VCaP (cell line): ENCODE results near the gene SERPINB8.
A peak's percentile ranks its signal among the peaks of the same experiment; 100 is the strongest.

Experiments used
- H3K27ac ChIP-seq: fragments of 450-650 bp; 2 replicates; pipeline ENCODE4 v1.5.1; 2017
- TF ChIP-seq, protein P1 (sequence below): fragments of 450-650 bp; conservative IDR thresholded peaks from 2 replicates; pipeline ENCODE4 v1.5.1; 2017; ENCODE audit warnings: mild to moderate bottlenecking, moderate library complexity

SERPINB8 gene

GRCh38 chr18:63994783-63995399 is 25.0 kb downstream of the SERPINB8 start:
- no peak overlapping the region for H3K27ac ChIP-seq
- TF ChIP-seq, protein P1, sequence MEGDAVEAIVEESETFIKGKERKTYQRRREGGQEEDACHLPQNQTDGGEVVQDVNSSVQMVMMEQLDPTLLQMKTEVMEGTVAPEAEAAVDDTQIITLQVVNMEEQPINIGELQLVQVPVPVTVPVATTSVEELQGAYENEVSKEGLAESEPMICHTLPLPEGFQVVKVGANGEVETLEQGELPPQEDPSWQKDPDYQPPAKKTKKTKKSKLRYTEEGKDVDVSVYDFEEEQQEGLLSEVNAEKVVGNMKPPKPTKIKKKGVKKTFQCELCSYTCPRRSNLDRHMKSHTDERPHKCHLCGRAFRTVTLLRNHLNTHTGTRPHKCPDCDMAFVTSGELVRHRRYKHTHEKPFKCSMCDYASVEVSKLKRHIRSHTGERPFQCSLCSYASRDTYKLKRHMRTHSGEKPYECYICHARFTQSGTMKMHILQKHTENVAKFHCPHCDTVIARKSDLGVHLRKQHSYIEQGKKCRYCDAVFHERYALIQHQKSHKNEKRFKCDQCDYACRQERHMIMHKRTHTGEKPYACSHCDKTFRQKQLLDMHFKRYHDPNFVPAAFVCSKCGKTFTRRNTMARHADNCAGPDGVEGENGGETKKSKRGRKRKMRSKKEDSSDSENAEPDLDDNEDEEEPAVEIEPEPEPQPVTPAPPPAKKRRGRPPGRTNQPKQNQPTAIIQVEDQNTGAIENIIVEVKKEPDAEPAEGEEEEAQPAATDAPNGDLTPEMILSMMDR = peak; percentile 90

GRCh38 chr18:63997041-63997440 is 27.2 kb downstream of the SERPINB8 start:
- TF ChIP-seq, protein P1 = no peak
- no peak overlapping the region for H3K27ac ChIP-seq

- no peak overlapping the region for H3K27ac ChIP-seq
- TF ChIP-seq, protein P1 = no peak
Observed at GRCh38 chr18:63997606-63998005, 27.7 kb downstream of the SERPINB8 start.

DNA sequence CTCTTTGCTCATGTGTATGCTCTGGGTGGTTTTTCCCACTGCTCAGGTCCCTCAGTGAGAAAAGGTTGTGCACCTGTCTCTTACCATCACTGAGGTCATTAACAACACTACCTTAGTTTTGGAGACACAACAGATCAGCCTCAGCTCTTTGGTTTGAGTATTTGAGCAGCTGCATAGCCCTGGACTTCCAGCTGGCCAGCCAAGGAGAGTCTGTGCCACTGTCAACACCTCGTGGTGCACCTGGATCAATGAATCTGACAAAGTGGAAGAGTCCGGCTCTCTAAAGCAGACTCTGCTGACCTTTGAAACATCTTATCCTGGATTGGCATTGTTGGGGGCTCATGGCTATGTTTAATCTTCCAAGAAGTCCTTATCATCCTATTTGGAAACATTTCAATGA is 30.0 kb downstream of the SERPINB8 start:
- no peak overlapping the region for H3K27ac ChIP-seq
- TF ChIP-seq, protein P1 = no peak

DNA sequence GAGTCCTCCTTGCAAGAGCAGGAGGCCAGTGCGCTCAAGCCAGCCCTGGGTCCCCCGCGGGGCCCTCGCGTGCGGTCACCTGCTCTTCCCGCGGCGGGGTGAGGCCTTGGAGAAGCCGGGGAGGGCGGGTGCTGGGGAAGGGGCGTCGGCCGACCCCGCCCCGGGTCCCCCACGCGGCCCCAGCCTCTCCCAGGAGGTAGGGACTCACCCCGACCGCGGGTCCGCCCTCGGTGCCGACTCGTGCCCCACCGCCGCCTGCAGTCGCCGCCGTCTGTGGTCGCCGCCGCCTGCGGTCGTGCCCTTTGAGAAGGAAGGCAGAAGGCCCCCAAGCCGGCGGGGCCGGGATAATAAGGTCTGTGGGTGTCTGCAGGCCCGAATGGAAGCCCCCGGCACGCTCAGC is 32.7 kb downstream of the SERPINB8 start:
- TF ChIP-seq, protein P1 = no peak
- H3K27ac ChIP-seq = no peak overlapping the region

DNA sequence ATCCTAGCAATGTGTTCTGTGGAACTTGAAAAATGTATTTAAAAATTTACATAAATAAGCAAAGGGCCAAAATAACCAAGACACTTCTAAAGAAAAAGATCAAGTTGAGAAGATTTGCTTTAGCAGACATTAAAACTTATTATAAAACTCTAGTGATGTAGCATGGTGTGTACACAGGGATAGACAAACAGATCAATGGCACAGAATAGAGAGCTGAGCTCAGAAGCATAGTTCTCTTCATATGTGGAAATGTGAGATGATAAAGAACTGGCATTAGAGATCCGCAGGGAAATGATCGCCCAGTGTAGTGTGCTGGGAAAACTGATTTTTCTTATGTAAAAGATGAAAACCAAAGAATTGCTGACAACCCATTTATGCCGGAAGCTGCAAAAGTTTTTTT is 39.4 kb downstream of the SERPINB8 start:
- H3K27ac ChIP-seq = no peak overlapping the region
- TF ChIP-seq, protein P1 = no peak

GRCh38 chr18:64011513-64011912 is 41.6 kb downstream of the SERPINB8 start:
- TF ChIP-seq, protein P1 = no peak
- no peak overlapping the region for H3K27ac ChIP-seq
